ENCODE data around the gene RAPGEF1.

GRCh38 chr9:131543141-131543540, 196.7 kb downstream of the RAPGEF1 start:
- TF ChIP-seq, protein P1, sequence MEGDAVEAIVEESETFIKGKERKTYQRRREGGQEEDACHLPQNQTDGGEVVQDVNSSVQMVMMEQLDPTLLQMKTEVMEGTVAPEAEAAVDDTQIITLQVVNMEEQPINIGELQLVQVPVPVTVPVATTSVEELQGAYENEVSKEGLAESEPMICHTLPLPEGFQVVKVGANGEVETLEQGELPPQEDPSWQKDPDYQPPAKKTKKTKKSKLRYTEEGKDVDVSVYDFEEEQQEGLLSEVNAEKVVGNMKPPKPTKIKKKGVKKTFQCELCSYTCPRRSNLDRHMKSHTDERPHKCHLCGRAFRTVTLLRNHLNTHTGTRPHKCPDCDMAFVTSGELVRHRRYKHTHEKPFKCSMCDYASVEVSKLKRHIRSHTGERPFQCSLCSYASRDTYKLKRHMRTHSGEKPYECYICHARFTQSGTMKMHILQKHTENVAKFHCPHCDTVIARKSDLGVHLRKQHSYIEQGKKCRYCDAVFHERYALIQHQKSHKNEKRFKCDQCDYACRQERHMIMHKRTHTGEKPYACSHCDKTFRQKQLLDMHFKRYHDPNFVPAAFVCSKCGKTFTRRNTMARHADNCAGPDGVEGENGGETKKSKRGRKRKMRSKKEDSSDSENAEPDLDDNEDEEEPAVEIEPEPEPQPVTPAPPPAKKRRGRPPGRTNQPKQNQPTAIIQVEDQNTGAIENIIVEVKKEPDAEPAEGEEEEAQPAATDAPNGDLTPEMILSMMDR (conservative IDR thresholded peaks at IDR 0.05; ENCODE audit: low read depth in 2 of 2): no peak
- TF ChIP-seq NANOG (IDR thresholded peaks at IDR 0.05; ENCODE audit: borderline replicate concordance): no peak
- no peak for TF ChIP-seq CREB1 (CRISPR knock-in tag; IDR thresholded peaks at IDR 0.05; ENCODE audit: low read depth)
- TF ChIP-seq POLR2AphosphoS5 (IDR thresholded peaks at IDR 0.05; ENCODE audit: low read depth): no peak
- no peak for TF ChIP-seq EZH2 (IDR thresholded peaks at IDR 0.05; ENCODE audit: low read depth, unreplicated experiment)
- no peak for TF ChIP-seq REST (IDR thresholded peaks at IDR 0.05; ENCODE audit: unreplicated experiment)
- no peak for TF ChIP-seq JUNB (IDR thresholded peaks at IDR 0.05; ENCODE audit: unreplicated experiment)
- no peak for TF ChIP-seq ZNF114 (CRISPR knock-in tag; IDR thresholded peaks at IDR 0.05)
- TF ChIP-seq EZH2phosphoT487 (IDR thresholded peaks at IDR 0.05; ENCODE audit: unreplicated experiment): no peak
- TF ChIP-seq ZNF331 (CRISPR knock-in tag; IDR thresholded peaks at IDR 0.05; ENCODE audit: low read depth): no peak
- TF ChIP-seq, protein P2, sequence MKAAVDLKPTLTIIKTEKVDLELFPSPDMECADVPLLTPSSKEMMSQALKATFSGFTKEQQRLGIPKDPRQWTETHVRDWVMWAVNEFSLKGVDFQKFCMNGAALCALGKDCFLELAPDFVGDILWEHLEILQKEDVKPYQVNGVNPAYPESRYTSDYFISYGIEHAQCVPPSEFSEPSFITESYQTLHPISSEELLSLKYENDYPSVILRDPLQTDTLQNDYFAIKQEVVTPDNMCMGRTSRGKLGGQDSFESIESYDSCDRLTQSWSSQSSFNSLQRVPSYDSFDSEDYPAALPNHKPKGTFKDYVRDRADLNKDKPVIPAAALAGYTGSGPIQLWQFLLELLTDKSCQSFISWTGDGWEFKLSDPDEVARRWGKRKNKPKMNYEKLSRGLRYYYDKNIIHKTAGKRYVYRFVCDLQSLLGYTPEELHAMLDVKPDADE (IDR thresholded peaks at IDR 0.05): no peak
- no peak for TF ChIP-seq STAT1 (IDR thresholded peaks at IDR 0.05; ENCODE audit: unreplicated experiment)
